Right lobe of liver (tissue), 6 donors: Measurements from ENCODE around the gene SH3BP2. TPM values are rescaled to one million over a fixed set of nuclear protein-coding genes. Genes with fewer than 3 reads are reported as not detected.

Experiments
- ATAC-seq, 4 donors: fragments of 200-7000 bp; cut with Tn5 transposase; one replicate each; pipeline ENCODE4 v1.9.1; 2020; ENCODE audit warnings: mild to moderate bottlenecking in 4 of 4, moderate library complexity in 4 of 4
- DNase-seq, 3 donors: peaks; one replicate each; pipeline ENCODE4 v3.0.0-alpha.2; 2020
- H3K27ac ChIP-seq, 3 donors: fragments of 200-600 bp; one replicate each; pipeline ENCODE4 v1.8.0; 2022
- H3K27me3 ChIP-seq, 2 donors: fragments of 200-600 bp; one replicate each; pipeline ENCODE4 v1.8.0; 2022
- H3K36me3 ChIP-seq, 4 donors: fragments of 200-600 bp; sonication (generic) in 1 of 4; one replicate each; pipeline versions ENCODE4 v1.5.1 to v1.8.0; 2017 to 2022; ENCODE audit warnings: control low read depth in 1 of 4
- H3K4me1 ChIP-seq, 4 donors: fragments of 200-600 bp; sonication (generic) in 1 of 4; one replicate each; pipeline versions ENCODE4 v1.5.1 to v1.8.0; 2017 to 2022; ENCODE audit warnings: control low read depth in 1 of 4
- H3K4me3 ChIP-seq, 3 donors: fragments of 200-600 bp; one replicate each; pipeline ENCODE4 v1.8.0; 2022
- H3K9me3 ChIP-seq, 4 donors: fragments of 200-600 bp; sonication (generic) in 1 of 4; one replicate each; pipeline versions ENCODE4 v1.5.1 to v1.8.0; 2017 to 2022; ENCODE audit warnings: control low read depth in 1 of 4
- POLR2A ChIP-seq: fragments of 450-650 bp; IDR thresholded peaks from one replicate; pipeline ENCODE4 v1.6.1; 2017; ENCODE audit warnings: antibody characterized with exemption, mild to moderate bottlenecking
- WGBS: methylation state at CpG from one replicate; pipeline ENCODE4 v1.1.6; 2018; ENCODE audit warnings: low coverage, low lambda C conversion rate; ENCODE audit not compliant: insufficient coverage; ENCODE audit errors: missing lambda C conversion rate; 5-methylcytosine and 5-hydroxymethylcytosine counted together
- intact Hi-C, 2 donors: fragments of 100-400 bp; cut with DNase I; formaldehyde crosslinking; loops; one replicate each; pipeline versions ENCODE4 v1.11.2 to v1.14.1; 2022
- total RNA-seq, 6 experiments: library from RNA; depleted of rRNA in 2 of 6; stranded (reverse); fragments of >200 nt in 2 of 6; fragmentation: NEBNext Ultra II Directional in 3 of 6; extraction: Animal tissue kit (Norgen Biotek cat#: 25700) in 3 of 6; gene quantifications; one replicate each; pipeline versions ENCODE4 v1.1.0 to v1.2.4, GENCODE V29; 2016 to 2023
- TF ChIP-seq, protein P1 (sequence below), 4 donors: fragments of 200-600 bp in 3 of 4; fragments of 450-650 bp in 1 of 4; IDR thresholded peaks; one replicate each; pipeline versions ENCODE4 v1.5.1 to v1.8.0; 2016 to 2022; ENCODE audit warnings: antibody characterized with exemption in 4 of 4, mild to moderate bottlenecking in 2 of 4
- donor health status: DM: no; HTN: yes; CAD: no.
- donor health status: DM: no; HTN: no; CAD: no.
- donor health status: DM: no; HTN: no; CAD: no.
- donor health status: DM: no; HTN: yes; CAD: no.
- donor health status: DM: no; HTN: yes; CAD: no.

SH3BP2 gene
- total RNA-seq, 6 experiments from 2014 or later, result 34.9 to 51.8 (median 40.7) TPM

DNA sequence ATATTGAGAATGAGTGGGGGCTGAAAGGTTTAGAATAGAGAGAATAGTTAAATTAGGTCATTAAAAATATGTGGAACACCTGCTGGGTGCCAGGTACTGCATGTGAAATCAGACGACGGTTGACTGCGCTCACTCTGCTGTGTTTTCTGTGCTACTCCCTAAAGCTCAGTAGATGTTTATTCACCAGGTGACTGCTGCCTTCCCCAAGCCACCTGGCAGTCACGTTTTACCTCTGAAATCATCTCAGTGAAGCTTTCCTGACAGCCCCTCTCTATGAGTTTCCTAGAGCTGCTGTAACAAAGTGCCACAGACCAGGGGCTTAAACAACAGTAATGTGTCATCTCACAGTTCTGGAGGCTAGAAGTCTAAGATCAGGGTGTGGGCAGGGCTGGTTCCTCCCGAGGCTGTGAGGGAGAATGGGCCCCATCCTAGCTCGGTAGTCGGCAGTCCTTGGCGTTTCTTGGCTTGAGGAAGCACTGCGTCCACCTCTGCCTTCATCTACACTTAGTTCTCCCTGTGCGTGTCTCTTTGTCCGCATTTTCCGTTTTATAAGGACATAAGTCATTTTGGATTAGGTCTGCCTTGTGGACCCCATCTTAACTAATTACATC, 76.1 kb downstream of the SH3BP2 start:
- ATAC-seq, result no peak
- Histone ChIP-seq H3K9me3 (no peaks in the 10 kb centered on the region), H3K36me3 (no peaks in the 10 kb centered on the region), H3K27ac (peak overlapping the region; percentile 66 to 94 (median 77)), H3K4me3 (peak overlapping the region in 1 of 3 donors; percentile 36), H3K4me1 (peaks cover 0 to 79% (median 24%) of the 10 kb centered on the region in 4 donors), H3K27me3 (no peaks in the 10 kb centered on the region)
- TF ChIP-seq POLR2A, result no peak
- TF ChIP-seq, protein P1, sequence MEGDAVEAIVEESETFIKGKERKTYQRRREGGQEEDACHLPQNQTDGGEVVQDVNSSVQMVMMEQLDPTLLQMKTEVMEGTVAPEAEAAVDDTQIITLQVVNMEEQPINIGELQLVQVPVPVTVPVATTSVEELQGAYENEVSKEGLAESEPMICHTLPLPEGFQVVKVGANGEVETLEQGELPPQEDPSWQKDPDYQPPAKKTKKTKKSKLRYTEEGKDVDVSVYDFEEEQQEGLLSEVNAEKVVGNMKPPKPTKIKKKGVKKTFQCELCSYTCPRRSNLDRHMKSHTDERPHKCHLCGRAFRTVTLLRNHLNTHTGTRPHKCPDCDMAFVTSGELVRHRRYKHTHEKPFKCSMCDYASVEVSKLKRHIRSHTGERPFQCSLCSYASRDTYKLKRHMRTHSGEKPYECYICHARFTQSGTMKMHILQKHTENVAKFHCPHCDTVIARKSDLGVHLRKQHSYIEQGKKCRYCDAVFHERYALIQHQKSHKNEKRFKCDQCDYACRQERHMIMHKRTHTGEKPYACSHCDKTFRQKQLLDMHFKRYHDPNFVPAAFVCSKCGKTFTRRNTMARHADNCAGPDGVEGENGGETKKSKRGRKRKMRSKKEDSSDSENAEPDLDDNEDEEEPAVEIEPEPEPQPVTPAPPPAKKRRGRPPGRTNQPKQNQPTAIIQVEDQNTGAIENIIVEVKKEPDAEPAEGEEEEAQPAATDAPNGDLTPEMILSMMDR (IDR thresholded peaks at IDR 0.05), result no peak
- WGBS, result 51% methylated on average over 7 of the region's 12 CpGs
- no peak for DNase-seq
- intact Hi-C loops, result no loop called here

DNA sequence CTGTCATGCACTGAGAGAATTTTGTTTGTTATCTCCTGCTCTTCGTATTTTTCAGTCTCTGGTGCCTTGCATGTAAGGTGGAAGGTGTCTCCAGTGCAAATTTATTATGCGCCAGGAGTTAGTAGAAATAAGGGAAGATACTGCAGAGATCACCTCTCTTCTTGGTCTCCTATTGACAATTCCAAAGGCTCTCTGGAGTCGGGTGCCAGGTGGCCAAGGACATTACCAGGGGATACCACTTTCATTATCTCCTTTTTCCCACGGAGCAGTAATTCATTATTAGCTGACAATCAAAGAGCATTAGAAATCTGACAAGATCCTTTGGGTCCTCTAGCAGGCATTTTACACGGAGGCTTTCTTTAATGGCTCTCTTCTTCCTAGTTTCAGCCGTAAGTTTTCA, 76.8 kb downstream of the SH3BP2 start:
- TF ChIP-seq POLR2A, result no peak
- TF ChIP-seq, protein P1 (IDR thresholded peaks at IDR 0.05), result no peak
- peak overlapping the region in 2 of 3 donors; percentile 29 to 36 for H3K4me3 ChIP-seq
- H3K27ac ChIP-seq, result peak overlapping the region; percentile 66 to 94 (median 77)
- 20% methylated on average over 6 of the region's 6 CpGs for WGBS
- H3K36me3 ChIP-seq, result no peaks in the 10 kb centered on the region
- no peaks in the 10 kb centered on the region for H3K27me3 ChIP-seq
- peak; percentile 31 to 58 (median 46) for ATAC-seq
- H3K9me3 ChIP-seq, result no peaks in the 10 kb centered on the region
- intact Hi-C loops, result no loop called here
- DNase-seq, result no peak
- peaks cover 0 to 80% (median 24%) of the 10 kb centered on the region in 4 donors for H3K4me1 ChIP-seq

DNA sequence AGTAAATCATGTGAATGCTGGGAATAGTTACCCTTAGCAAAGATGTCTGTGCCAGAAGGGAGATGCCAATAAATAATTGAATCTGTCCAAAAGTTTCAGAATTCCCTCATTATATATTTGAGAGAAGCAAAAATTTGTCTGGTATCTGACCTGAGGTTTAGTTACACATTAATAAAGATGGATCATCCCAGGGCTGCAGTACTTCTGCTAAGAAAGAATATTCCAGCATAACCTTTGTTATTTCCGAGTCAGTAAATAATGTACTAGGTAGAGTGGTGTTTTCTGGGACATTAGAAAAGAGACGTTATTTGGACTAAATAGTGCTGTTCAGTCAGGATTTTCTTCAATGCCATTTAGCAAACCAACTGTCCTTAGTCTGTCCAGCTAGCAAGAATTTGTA, 77.2 kb downstream of the SH3BP2 start:
- intact Hi-C loops, result no loop called here
- TF ChIP-seq, protein P1 (IDR thresholded peaks at IDR 0.05), result no peak
- no peak for TF ChIP-seq POLR2A
- peak overlapping the region; percentile 66 to 94 (median 77) for H3K27ac ChIP-seq
- no peaks in the 10 kb centered on the region for H3K9me3 ChIP-seq
- ATAC-seq (peak; percentile 69 to 81 (median 75)), DNase-seq (no peak)
- 23% methylated on average over 2 of the region's 2 CpGs for WGBS
- H3K4me3 ChIP-seq, result peak overlapping the region in 2 of 3 donors; percentile 29 to 36
- no peaks in the 10 kb centered on the region for H3K27me3 ChIP-seq
- H3K4me1 ChIP-seq, result peaks cover 0 to 77% (median 23%) of the 10 kb centered on the region in 4 donors
- no peaks in the 10 kb centered on the region for H3K36me3 ChIP-seq

DNA sequence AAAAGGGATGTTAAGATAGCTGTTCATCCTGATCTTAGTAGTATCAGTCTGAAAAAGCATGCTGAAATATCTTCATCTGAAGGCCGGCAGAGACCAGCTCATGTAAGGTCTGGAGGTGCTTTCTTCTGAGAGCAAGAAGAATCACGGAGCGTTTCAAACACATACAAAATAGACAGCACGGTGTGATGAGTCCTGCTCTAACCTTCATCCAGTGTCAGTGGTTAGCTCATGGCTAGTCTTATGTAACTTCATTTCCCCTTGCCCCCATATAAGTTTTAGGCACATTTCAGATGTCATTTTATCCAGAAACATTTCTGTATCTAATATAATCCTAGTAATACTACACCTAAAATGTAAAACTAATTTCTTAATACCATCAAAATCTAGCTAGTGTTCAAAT, 78.6 kb downstream of the SH3BP2 start:
- WGBS, result 66% methylated on average over 4 of the region's 4 CpGs
- no peak for ATAC-seq
- Histone ChIP-seq H3K9me3 (no peaks in the 10 kb centered on the region), H3K36me3 (peaks cover 0 to 7% (median 2%) of the 10 kb centered on the region in 4 donors), H3K27me3 (no peaks in the 10 kb centered on the region), H3K4me1 (peaks cover 0 to 63% (median 16%) of the 10 kb centered on the region in 4 donors), H3K27ac (peak overlapping the region in 2 of 3 donors; percentile 77 to 94), H3K4me3 (no peak overlapping the region)
- no peak for DNase-seq
- intact Hi-C loops, result no loop called here
- TF ChIP-seq, protein P1 (IDR thresholded peaks at IDR 0.05), result no peak
- no peak for TF ChIP-seq POLR2A
